K562 (cell line): Measurements from ENCODE around the gene HOPX. TPM values are rescaled to one million over a fixed set of nuclear protein-coding genes. Genes with fewer than 3 reads are reported as not detected.

Source experiments
- ATAC-seq: fragments of 200-7000 bp; cut with Tn5 transposase; 3 replicates; pipeline ENCODE4 v1.9.1; 2020; ENCODE audit warnings: moderate library complexity
- BruUV-seq: library from RNA; stranded (reverse); fragments of 400-500 nt; replicated peaks from 2 replicates; lab custom pipeline; 2021; lab: Mats Ljungman, UMichigan
- CTCF ChIA-PET: fragments of 300-600 bp; formaldehyde crosslinking; extraction: SDS; loops from one replicate; lab custom pipeline; 2021; ENCODE audit warnings: low intra/inter-chr PET ratio; lab: Yijun Ruan, JAX
- POLR2A ChIA-PET: fragments of 300-600, 350-650 bp; sonication (Branson Sonifier 250); formaldehyde crosslinking; extraction: SDS; loops from one replicate; lab custom pipeline; 2021; ENCODE audit warnings: antibody characterized with exemption, inconsistent platforms; lab: Yijun Ruan, JAX
- DNase-seq, 4 experiments: peaks; one replicate each; pipeline versions ENCODE4 v3.0.0 to v3.0.0-alpha.2; 2011 to 2018; ENCODE audit warnings: low spot score in 3 of 4, mixed read lengths in 3 of 4; ENCODE audit errors: extremely low read depth in 1 of 4
- FAIRE-seq: peaks from 2 replicates; lab custom pipeline; 2011; peaks lifted over from hg19 to GRCh38; lab: Jason Lieb, UNC
- H2AFZ ChIP-seq: 2 replicates; pipeline ENCODE4 v1.6.0; 2011; ENCODE audit warnings: low read depth, low read length, control low read depth, inconsistent platforms
- H3K27ac ChIP-seq: fragments of 200-600 bp; 3 replicates; pipeline ENCODE4 v1.8.0; 2011; ENCODE audit warnings: low read depth, mild to moderate bottlenecking, control low read depth, inconsistent platforms, low read length, moderate library complexity, mixed read lengths; ENCODE audit errors: extremely low read depth
- H3K27me3 ChIP-seq, 2 experiments: fragments of 300-600 bp in 1 of 2; 2 replicates in 1 of 2; 3 replicates in 1 of 2; pipeline versions ENCODE4 v1.6.0 to v1.8.0; 2011; ENCODE audit warnings: inconsistent platforms in 2 of 2, low read length in 2 of 2, mild to moderate bottlenecking in 1 of 2, mixed read lengths in 1 of 2, moderate library complexity in 1 of 2; ENCODE audit not compliant: control insufficient read depth in 2 of 2, insufficient read depth in 2 of 2
- H3K36me3 ChIP-seq: fragments of 300-600 bp; 3 replicates; pipeline ENCODE4 v1.8.0; 2011; ENCODE audit warnings: mild to moderate bottlenecking, low read length, inconsistent platforms; ENCODE audit not compliant: control insufficient read depth, insufficient read depth
- H3K4me1 ChIP-seq, 2 experiments: fragments of 200-600 bp in 1 of 2; replicated peaks in 1 of 2; 2 replicates in 1 of 2; 3 replicates in 1 of 2; pipeline versions ENCODE4 v1.5.1 to v1.8.0; 2011; ENCODE audit warnings: inconsistent platforms in 2 of 2, low read length in 2 of 2, mild to moderate bottlenecking in 1 of 2, mixed read lengths in 1 of 2, moderate library complexity in 1 of 2; ENCODE audit not compliant: control insufficient read depth in 2 of 2, insufficient read depth in 2 of 2
- H3K4me2 ChIP-seq: 2 replicates; pipeline ENCODE4 v1.6.1; 2011; ENCODE audit warnings: low read length, control low read depth, inconsistent platforms, mixed read lengths; ENCODE audit not compliant: insufficient read depth
- H3K4me3 ChIP-seq: fragments of 200-600 bp; sonication (generic), shearing (Covaris generic); 2 replicates; pipeline ENCODE4 v1.5.1; 2016; ENCODE audit warnings: control low read depth, inconsistent platforms
- H3K79me2 ChIP-seq: fragments of 200-600 bp; 3 replicates; pipeline ENCODE4 v1.8.0; 2011; ENCODE audit warnings: low read length, inconsistent platforms; ENCODE audit not compliant: control insufficient read depth, insufficient read depth
- H3K9ac ChIP-seq, 2 experiments: 2 replicates each; pipeline versions ENCODE4 v1.6.0 to v1.6.1; 2011; ENCODE audit warnings: low read depth in 2 of 2, low read length in 2 of 2, control low read depth in 1 of 2, inconsistent platforms in 1 of 2, mild to moderate bottlenecking in 1 of 2, mixed read lengths in 1 of 2; ENCODE audit not compliant: insufficient read depth in 1 of 2
- H3K9me1 ChIP-seq: one replicate; pipeline ENCODE4 v1.6.0; 2011; ENCODE audit warnings: inconsistent platforms, mild to moderate bottlenecking, low read length, moderate library complexity; ENCODE audit not compliant: control insufficient read depth, insufficient read depth
- H3K9me3 ChIP-seq: replicated peaks from 2 replicates; pipeline ENCODE4 v1.5.1; 2011; ENCODE audit warnings: low read depth, low read length, inconsistent platforms; ENCODE audit not compliant: control insufficient read depth, insufficient read depth
- H4K20me1 ChIP-seq: replicated peaks from 2 replicates; pipeline ENCODE4 v1.6.1; 2011; ENCODE audit warnings: low read length, inconsistent platforms, mixed read lengths; ENCODE audit not compliant: control insufficient read depth, insufficient read depth
- DPF2 ChIP-seq: fragments of 450-650 bp; IDR thresholded peaks from 2 replicates; pipeline ENCODE4 v1.6.1; 2016
- HDGF ChIP-seq: fragments of 450-650 bp; IDR thresholded peaks from 2 replicates; pipeline ENCODE4 v1.6.1; 2016
- HNRNPK ChIP-seq: fragments of 200-400 bp; formaldehyde crosslinking; IDR thresholded peaks from one replicate; pipeline ENCODE4 v1.6.1; 2018; ENCODE audit warnings: mild to moderate bottlenecking, low read depth, low read length; ENCODE audit not compliant: poor library complexity, severe bottlenecking
- KLF13 ChIP-seq: fragments of 450-650 bp; IDR thresholded peaks from 2 replicates; pipeline ENCODE4 v1.6.1; 2016; ENCODE audit warnings: missing genetic modification characterization, low read depth, mild to moderate bottlenecking, missing compliant biosample characterization, moderate library complexity, borderline replicate concordance
- NFIX ChIP-seq: fragments of 250-450 bp; sonication (Bioruptor Pico); IDR thresholded peaks from 2 replicates; pipeline ENCODE4 v1.4.0; 2020; ENCODE audit warnings: low read depth, mild to moderate bottlenecking, moderate library complexity
- POLR2B ChIP-seq: fragments of 450-650 bp; IDR thresholded peaks from 2 replicates; pipeline ENCODE4 v1.6.1; 2018; ENCODE audit warnings: low read depth; ENCODE audit not compliant: partially characterized antibody
- THRB ChIP-seq: fragments of 450-650 bp; formaldehyde crosslinking; conservative IDR thresholded peaks from 2 replicates; pipeline ENCODE4 v1.4.0; 2022; ENCODE audit warnings: mild to moderate bottlenecking, missing genetic modification characterization
- ZC3H4 ChIP-seq: sonication (generic); formaldehyde crosslinking; IDR thresholded peaks from 2 replicates; pipeline ENCODE4 v1.9.0; 2021; ENCODE audit warnings: missing genetic modification reagents, borderline replicate concordance
- ZFX ChIP-seq: sonication (generic); formaldehyde crosslinking; IDR thresholded peaks from 2 replicates; pipeline ENCODE4 v1.8.0; 2022; ENCODE audit warnings: mild to moderate bottlenecking, missing genetic modification reagents, moderate library complexity
- ZNF175 ChIP-seq: fragments of 200-800 bp; sonication (Bioruptor generic); IDR thresholded peaks from 2 replicates; pipeline ENCODE4 v1.6.1; 2016; ENCODE audit warnings: low read depth, mild to moderate bottlenecking, missing genetic modification characterization, missing compliant biosample characterization
- ZNF431 ChIP-seq: sonication (generic); formaldehyde crosslinking; IDR thresholded peaks from 2 replicates; pipeline ENCODE4 v1.8.0; 2022; ENCODE audit warnings: mild to moderate bottlenecking, missing genetic modification reagents
- ZNF644 ChIP-seq: fragments of 200-800 bp; sonication (Bioruptor generic); IDR thresholded peaks from 2 replicates; pipeline ENCODE4 v1.6.1; 2016; ENCODE audit warnings: low read depth, missing genetic modification characterization, missing compliant biosample characterization
- WGBS: fragments of 100-300 bp; shearing (Covaris generic); methylation state at CpG from one replicate; pipeline ENCODE4 v1.1.6; 2016; ENCODE audit warnings: low coverage, mixed read lengths; ENCODE audit not compliant: insufficient coverage; ENCODE audit errors: missing lambda C conversion rate; 5-methylcytosine and 5-hydroxymethylcytosine counted together
- in situ Hi-C: fragments of 300-500 bp; cut with MboI; formaldehyde crosslinking; loops from 4 replicates; pipeline ENCODE4 v1.15.0; 2018; ENCODE audit warnings: inconsistent platforms, mixed read lengths
- intact Hi-C: fragments of 100-400 bp; cut with micrococcal nuclease; formaldehyde crosslinking; loops from 2 replicates; pipeline ENCODE4 v1.14.2; 2022
- polyA plus RNA-seq, 8 experiments: library from polyadenylated mRNA; depleted of rRNA in 4 of 8; stranded (reverse) in 5 of 8; unstranded in 3 of 8; fragments of >200 nt; fragmentation: Nextera tagmentation in 2 of 8; fragmentation: Illumina TruSeq in 1 of 8; extraction: Ambion mirVana in 2 of 8; extraction: Trizol in 1 of 8; gene quantifications; 2 replicates each; pipeline versions ENCODE4 v1.2.1 to v1.2.3, GENCODE V29; 2011 to 2014; ENCODE audit warnings: inconsistent platforms in 1 of 8, missing spikeins in 1 of 8
- total RNA-seq, 7 experiments: library from RNA; depleted of rRNA in 6 of 7; stranded (reverse); fragments of >200 nt in 6 of 7; fragmentation: Illumina TruSeq in 2 of 7; extraction: Trizol in 2 of 7; gene quantifications; 2 replicates each; pipeline versions ENCODE4 v1.2.1 to v1.2.3, GENCODE V29; 2011 to 2021; ENCODE audit warnings: low replicate concordance in 1 of 7
- TF ChIP-seq, protein P1 (sequence below): fragments of 250-450 bp; sonication (Bioruptor Pico); IDR thresholded peaks from 2 replicates; pipeline ENCODE4 v1.8.0; 2022; ENCODE audit warnings: moderate library complexity, mild to moderate bottlenecking, inconsistent platforms

HOPX gene
- total and polyA plus RNA-seq, 9 of the 15 experiments (the other 6 are each of a cell fraction or from before 2014, with no cell fraction given) = 0.24 TPM; not detected in 8

GRCh38 chr4:56666279-56666678 is 14.8 kb downstream of the HOPX start:
- intact Hi-C loops = no loop called here
- no peak for TF ChIP-seq DPF2
- no peak for TF ChIP-seq POLR2B
- no peak for TF ChIP-seq KLF13 (tag)
- no peak for TF ChIP-seq THRB
- no peak for TF ChIP-seq NFIX (CRISPR knock-in tag)
- no peak for TF ChIP-seq ZNF644
- TF ChIP-seq HDGF = no peak
- TF ChIP-seq ZFX (CRISPR knock-in tag) = no peak
- no peak for TF ChIP-seq ZC3H4 (CRISPR knock-in tag)
- no peak for TF ChIP-seq HNRNPK
- TF ChIP-seq ZNF431 (CRISPR knock-in tag) = no peak
- TF ChIP-seq ZNF175 (CRISPR knock-in tag) = no peak
- TF ChIP-seq, protein P1, sequence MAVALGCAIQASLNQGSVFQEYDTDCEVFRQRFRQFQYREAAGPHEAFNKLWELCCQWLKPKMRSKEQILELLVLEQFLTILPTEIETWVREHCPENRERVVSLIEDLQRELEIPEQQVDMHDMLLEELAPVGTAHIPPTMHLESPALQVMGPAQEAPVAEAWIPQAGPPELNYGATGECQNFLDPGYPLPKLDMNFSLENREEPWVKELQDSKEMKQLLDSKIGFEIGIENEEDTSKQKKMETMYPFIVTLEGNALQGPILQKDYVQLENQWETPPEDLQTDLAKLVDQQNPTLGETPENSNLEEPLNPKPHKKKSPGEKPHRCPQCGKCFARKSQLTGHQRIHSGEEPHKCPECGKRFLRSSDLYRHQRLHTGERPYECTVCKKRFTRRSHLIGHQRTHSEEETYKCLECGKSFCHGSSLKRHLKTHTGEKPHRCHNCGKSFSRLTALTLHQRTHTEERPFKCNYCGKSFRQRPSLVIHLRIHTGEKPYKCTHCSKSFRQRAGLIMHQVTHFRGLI (CRISPR knock-in tag) = no peak
- CTCF ChIA-PET = no interaction called here

More at GRCh38 chr4:56666279-56666678, 14.8 kb downstream of the HOPX start:
- DNase-seq (no peak), FAIRE-seq (no peak), ATAC-seq (no peak)
- POLR2A ChIA-PET = no interaction called here
- H3K4me1 ChIP-seq = no peaks in the 10 kb centered on the region
- peaks cover 0 to 5% of the 10 kb centered on the region in 2 experiments; a peak in 2 of 5 replicates for H3K27me3 ChIP-seq
- H3K9me1 ChIP-seq = no peaks in the 10 kb centered on the region
- H3K4me2 ChIP-seq = no peak overlapping the region
- in situ Hi-C loops = no loop called here
- no peak overlapping the region for H3K27ac ChIP-seq
- no peaks in the 10 kb centered on the region for H3K36me3 ChIP-seq
- H3K9me3 ChIP-seq = peaks cover 2% of the 10 kb centered on the region; the same call in 1 of the 2 replicates
- 0% methylated on average over 2 of the region's 2 CpGs for WGBS
- H2AFZ ChIP-seq = no peak overlapping the region
- BruUV-seq = no TSS peak
- no peaks in the 10 kb centered on the region for H3K79me2 ChIP-seq
- H3K9ac ChIP-seq = no peak overlapping the region
- no peak overlapping the region for H3K4me3 ChIP-seq
- H4K20me1 ChIP-seq = no peaks in the 10 kb centered on the region
